ENCODE data around the gene CLSTN2. TPM values are rescaled to one million over a fixed set of nuclear protein-coding genes. Genes with fewer than 3 reads are reported as not detected.
A peak's percentile ranks its signal among the peaks of the same experiment; 100 is the strongest.

Gene CLSTN2
- total RNA-seq, 2 donors from 2014 or later = 22.2 to 28.0 TPM

- intact Hi-C loops (cut with DNase I) = no loop called here
- no peak for DNase-seq (ENCODE audit: low spot score)
Observed at GRCh38 chr3:140276703-140277102, 341.7 kb downstream of the CLSTN2 start.

DNA sequence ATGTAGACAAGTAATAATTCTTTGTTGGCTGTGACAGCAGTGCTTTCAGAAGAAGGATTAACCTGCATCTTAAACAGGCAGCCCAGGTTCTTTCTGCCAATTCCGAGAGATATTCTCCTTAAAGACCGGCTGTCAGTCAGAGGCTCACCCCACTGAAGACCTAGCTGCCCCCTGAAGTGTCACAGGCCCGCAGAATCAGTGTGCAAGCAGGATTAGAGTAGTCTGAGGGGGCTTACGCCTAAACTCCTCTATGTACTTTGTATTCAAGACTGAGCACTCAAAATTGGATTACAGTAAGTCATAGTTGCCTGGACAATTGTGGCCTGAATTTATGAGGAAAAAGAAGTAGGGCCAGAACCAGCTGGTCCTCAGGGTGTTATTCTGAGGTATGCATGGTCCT is 342.9 kb downstream of the CLSTN2 start:
- intact Hi-C loops (cut with DNase I) = no loop called here
- DNase-seq (ENCODE audit: low spot score) = no peak

GRCh38 chr3:140284372-140284771 is 349.4 kb downstream of the CLSTN2 start:
- intact Hi-C loops (cut with DNase I) = no loop called here
- DNase-seq (ENCODE audit: low spot score) = no peak

DNA sequence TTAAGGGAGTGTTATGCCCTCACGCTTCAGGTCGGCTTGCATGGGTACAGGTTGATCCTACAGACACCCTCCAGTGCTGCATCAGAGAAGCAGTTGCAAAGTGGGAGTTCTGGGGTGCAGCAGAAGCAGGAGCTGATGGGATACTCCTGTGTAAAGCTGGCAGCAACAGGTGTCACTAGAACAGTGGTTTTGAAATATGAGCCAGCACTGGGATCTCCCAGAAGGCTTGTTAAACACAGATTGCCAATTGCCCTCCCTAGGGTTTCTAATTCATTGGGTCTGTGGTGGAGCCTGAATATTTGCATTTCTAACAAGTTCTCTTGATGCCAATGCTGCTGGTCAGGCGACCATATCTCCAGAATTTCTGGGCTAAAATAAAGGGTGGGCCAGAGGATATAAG is 350.4 kb downstream of the CLSTN2 start:
- intact Hi-C loops (cut with DNase I) = no loop called here
- no peak for DNase-seq (ENCODE audit: low spot score)

DNA sequence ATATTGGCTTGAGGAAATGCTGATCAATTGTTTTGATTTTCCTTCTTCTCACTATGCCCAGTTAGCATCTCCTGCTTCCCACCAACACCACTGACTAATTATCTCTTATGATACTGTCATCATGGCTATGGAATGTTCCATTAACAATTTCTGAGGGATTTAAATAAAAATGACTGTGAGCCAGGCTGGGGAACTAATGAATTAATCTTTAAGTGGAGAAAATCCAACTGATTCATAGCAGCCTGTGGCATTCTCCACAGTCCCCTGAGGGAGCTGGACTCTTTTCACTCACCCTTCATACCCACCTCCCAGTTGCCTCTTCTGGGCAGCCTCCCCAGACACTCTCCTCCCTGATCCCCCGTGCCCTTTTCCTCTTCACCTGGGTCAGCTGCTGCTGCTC is 353.6 kb downstream of the CLSTN2 start:
- DNase-seq (ENCODE audit: low spot score) = no peak
- intact Hi-C loops (cut with DNase I) = no loop called here

DNA sequence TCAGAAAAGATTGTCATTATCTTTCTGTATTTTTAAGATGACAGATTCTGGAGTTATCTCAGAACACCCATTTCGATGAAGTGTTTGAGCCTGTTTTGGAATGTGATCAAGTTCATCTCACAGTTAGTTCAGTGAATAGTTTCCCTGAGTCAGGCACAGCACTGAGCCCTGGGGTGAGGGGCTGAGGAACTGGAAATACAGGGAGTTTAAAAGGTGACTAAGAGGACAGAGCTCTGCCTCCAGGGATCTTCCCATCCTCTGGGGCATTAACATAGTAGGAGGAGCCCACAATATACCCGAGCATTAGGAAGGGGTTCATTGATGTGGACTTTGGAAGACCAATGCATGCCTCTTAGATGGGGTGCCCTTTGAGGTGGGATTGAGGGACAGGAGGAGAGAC is 355.1 kb downstream of the CLSTN2 start:
- intact Hi-C loops (cut with DNase I) = no loop called here
- DNase-seq (ENCODE audit: low spot score) = no peak

GRCh38 chr3:140292170-140292569 is 357.2 kb downstream of the CLSTN2 start:
- intact Hi-C loops (cut with DNase I) = no loop called here
- DNase-seq (ENCODE audit: low spot score) = no peak

DNA sequence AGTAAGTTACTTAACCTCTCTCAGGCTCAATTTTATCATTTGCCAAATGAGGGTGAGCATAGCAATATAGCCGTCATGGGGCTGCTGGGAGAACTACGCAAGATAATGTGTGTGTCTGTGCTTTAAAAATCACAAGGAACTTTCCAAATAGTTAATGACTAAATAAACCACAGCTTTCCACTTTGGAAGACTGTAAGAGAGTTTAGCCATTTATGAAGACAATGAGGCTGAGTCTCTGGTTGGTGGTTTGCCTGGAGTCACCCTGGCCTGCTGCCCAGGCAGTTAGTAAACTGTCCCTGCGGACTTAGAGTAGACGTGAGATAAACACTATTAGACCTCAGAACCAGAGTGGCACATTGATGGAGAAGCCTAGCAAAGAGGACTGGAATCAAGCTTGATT is 357.7 kb downstream of the CLSTN2 start:
- intact Hi-C loops (cut with DNase I) = no loop called here
- DNase-seq (ENCODE audit: low spot score) = peak; percentile 92

GRCh38 chr3:140294058-140294457 is 359.1 kb downstream of the CLSTN2 start:
- no peak for DNase-seq (ENCODE audit: low spot score)
- intact Hi-C loops (cut with DNase I) = no loop called here

GRCh38 chr3:140296796-140297352 is 361.9 kb downstream of the CLSTN2 start:
- DNase-seq (ENCODE audit: low spot score) = no peak

DNA sequence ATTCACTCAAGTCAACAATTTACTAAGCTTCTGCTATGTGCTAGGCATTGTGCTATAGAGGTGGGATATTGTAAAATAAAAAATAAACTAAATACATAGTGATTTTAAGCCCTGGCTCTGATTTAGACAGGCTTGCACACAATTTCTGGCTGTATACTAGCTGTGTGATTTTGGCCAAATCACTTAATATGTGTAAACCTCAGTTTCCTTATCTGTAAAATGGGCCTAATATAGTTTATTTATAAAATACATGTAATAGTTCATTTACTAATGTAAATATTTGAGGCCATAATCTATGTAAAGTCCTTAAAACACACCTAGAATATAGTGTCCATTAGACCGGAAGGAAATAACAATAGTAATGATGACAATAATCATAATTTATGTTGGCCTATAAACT is 363.1 kb downstream of the CLSTN2 start:
- intact Hi-C loops (cut with DNase I) = no loop called here
- no peak for DNase-seq (ENCODE audit: low spot score)

More at GRCh38 chr3:140296796-140297352, 361.9 kb downstream of the CLSTN2 start:
- intact Hi-C loops (cut with DNase I) = no loop called here

GRCh38 chr3:140298569-140299070 is 363.6 kb downstream of the CLSTN2 start:
- no peak for DNase-seq (ENCODE audit: low spot score)
- intact Hi-C loops (cut with DNase I) = no loop called here

GRCh38 chr3:140303875-140304274 is 368.9 kb downstream of the CLSTN2 start:
- DNase-seq (ENCODE audit: low spot score) = no peak
- intact Hi-C loops (cut with DNase I) = no loop called here

DNA sequence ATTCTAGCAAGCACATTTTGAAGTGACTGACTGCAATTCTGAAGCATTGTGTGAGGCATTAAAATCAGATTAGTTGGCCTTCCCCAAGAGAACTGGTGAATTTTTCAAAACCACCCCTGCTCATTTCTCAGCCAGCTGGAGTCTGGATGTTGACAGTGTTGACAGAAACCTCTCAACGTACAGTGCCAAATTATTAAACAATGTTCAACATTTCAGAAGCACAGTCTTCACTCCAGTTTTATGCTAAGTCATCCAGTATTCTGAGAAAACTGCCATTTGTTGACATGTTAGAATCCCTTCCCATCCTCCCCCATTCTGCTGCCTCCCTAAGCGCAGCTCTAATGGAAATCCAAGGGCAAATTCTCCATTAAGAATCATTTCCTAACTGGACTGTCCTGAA is 373.6 kb downstream of the CLSTN2 start:
- intact Hi-C loops (cut with DNase I) = no loop called here

DNA sequence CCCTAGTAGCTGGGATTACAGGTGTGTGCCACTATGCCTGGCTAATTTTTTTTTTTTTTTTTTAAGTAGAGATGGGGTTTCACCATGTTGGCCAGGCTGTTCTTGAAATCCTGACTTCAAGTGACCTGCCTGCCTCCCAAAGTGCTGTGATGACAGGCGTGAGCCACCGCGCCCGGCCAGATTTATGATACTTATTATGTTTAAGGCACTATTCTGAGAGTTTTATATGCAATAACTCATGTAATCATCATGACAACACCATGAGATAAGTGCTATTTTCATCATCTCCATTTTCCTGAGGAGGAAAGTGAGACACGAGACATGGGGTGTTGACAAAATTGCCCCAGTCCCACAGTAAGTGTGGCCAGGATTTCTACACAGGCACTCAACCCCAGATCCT is 376.4 kb downstream of the CLSTN2 start:
- no peak for DNase-seq (ENCODE audit: low spot score)
- intact Hi-C loops (cut with DNase I) = no loop called here

More for the DNA sequence above, 373.6 kb downstream of the CLSTN2 start:
- no peak for DNase-seq (ENCODE audit: low spot score)

DNA sequence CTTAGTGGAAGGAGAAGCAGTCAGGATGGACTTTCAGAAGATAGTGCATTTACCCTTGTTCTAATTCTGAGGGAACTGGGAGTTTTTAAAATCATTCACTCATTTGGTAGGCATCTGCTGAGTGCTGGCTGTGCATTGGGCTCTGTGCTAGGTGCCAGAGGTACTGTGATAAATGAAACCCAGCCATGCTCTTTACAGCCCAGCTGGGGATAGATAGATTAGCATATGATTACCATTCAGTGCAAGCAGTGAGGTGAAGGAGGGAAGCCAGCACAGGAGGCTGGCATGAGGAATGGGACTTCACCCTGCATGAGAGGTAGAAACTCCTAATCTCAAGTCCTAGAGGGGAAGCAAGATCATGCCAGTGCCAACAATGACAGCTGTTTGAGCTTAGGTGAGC is 381.0 kb downstream of the CLSTN2 start:
- intact Hi-C loops (cut with DNase I) = no loop called here
- DNase-seq (ENCODE audit: low spot score) = no peak

- no peak for DNase-seq (ENCODE audit: low spot score)
- intact Hi-C loops (cut with DNase I) = no loop called here
Observed at GRCh38 chr3:140316466-140316865, 381.5 kb downstream of the CLSTN2 start.

DNA sequence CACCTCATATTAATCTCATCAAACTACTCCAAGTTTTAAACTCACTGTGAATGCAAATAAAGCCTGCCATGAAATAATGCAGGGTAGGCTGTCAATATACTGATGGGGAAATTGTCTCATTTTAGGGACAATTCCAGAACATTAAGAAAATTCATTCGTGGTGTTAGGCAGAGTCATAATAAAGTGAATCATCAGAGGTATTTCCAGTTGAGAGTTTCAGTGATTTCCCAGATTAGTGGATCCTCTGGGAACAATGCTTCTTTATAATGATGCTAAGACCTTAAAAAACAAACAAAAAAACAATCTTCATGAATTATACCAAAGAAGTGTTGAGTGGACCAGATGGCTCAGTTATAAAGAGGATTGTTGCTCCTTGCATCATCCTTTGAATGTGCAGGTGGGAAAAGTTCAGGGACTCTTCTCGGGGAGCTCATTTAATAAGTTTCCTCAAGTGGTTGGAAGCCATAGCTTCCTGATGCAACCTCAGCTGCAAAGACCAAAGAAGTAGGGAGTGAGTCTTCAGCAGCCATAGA is 381.9 kb downstream of the CLSTN2 start:
- intact Hi-C loops (cut with DNase I) = no loop called here
- DNase-seq (ENCODE audit: low spot score) = no peak

GRCh38 chr3:140319739-140320138 is 384.8 kb downstream of the CLSTN2 start:
- intact Hi-C loops (cut with DNase I) = no loop called here
- no peak for DNase-seq (ENCODE audit: low spot score)

DNA sequence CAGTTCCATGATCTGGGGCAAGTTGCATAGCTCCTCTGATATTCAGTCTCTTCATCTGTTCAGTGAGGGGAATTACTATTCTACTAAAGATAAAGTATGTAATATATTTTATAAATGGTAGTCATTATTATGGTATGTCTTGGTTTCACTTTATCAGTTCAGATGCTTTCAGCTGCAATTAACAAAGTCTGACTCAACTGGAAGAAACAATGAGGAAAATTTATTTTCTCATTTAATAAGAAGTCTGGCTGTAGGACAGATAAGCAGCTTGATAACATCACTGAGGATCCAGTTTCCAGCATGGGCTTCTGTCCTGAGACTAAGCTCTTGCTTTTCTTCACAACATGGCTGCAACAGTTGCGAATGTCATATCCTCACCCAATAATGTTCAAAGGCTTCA is 388.6 kb downstream of the CLSTN2 start:
- no peak for DNase-seq (ENCODE audit: low spot score)
- intact Hi-C loops (cut with DNase I) = no loop called here

DNA sequence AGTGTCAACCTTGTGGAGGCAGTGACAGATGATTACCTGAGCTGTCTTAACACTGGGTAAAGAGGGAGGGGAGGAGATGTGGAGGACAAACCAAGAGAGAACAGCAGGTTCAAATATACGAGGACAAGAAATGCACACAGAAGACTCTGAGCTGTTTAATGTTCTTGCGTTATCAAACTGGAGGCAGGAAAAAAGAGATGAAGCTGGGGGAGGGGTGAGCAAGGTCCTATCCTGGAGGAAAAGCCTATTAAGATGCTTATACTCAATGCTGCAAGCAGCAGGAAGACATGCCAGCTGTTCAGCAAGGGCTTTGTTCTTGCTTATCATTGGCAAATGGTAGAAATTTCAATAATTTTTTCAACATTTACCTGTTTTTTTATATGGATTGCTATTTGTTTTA is 397.1 kb downstream of the CLSTN2 start:
- no peak for DNase-seq (ENCODE audit: low spot score)
- intact Hi-C loops (cut with DNase I) = no loop called here

All from posterior vena cava (tissue), 2 donors.